HEK293 (cell line): ENCODE results near the gene ST7L.
A peak's percentile ranks its signal among the peaks of the same experiment; 100 is the strongest.

Experiments
- CTCF ChIA-PET: fragments of 350-600 bp; formaldehyde crosslinking; extraction: SDS; loops from one replicate; lab custom pipeline; 2021; ENCODE audit warnings: antibody characterized with exemption; lab: Yijun Ruan, JAX
- POLR2A ChIA-PET: fragments of 300-600 bp; formaldehyde crosslinking; extraction: SDS; loops from one replicate; lab custom pipeline; 2020; ENCODE audit warnings: antibody characterized with exemption, inconsistent platforms; lab: Yijun Ruan, JAX
- H3K27ac ChIP-seq: fragments of 200-500 bp; sonication (Bioruptor generic); 2 replicates; pipeline ENCODE4 v1.5.1; 2014; ENCODE audit warnings: low read depth, low read length, control low read depth, inconsistent platforms; ENCODE audit errors: extremely low read depth
- H3K36me3 ChIP-seq, 2 experiments: fragments of 200-500 bp in 1 of 2; sonication (Bioruptor generic) in 1 of 2; 1 replicate in 1 of 2; 2 replicates in 1 of 2; pipeline ENCODE4 v1.5.1; 2014 to 2017; ENCODE audit warnings: inconsistent platforms in 2 of 2, low read length in 2 of 2; ENCODE audit not compliant: control insufficient read depth in 2 of 2, insufficient read depth in 1 of 2
- H3K4me1 ChIP-seq: fragments of 200-500 bp; sonication (Bioruptor generic); 2 replicates; pipeline ENCODE4 v1.5.1; 2014; ENCODE audit warnings: mild to moderate bottlenecking, low read length, inconsistent platforms; ENCODE audit not compliant: control insufficient read depth, insufficient read depth
- H3K4me3 ChIP-seq: 2 replicates; pipeline ENCODE4 v1.5.1; 2011; ENCODE audit warnings: low read depth, mild to moderate bottlenecking, control low read depth, low read length, moderate library complexity
- H3K9me3 ChIP-seq: fragments of 200-500 bp; sonication (Bioruptor generic); 2 replicates; pipeline ENCODE4 v1.5.1; 2014; ENCODE audit warnings: low read depth, low read length, inconsistent platforms; ENCODE audit not compliant: control insufficient read depth, insufficient read depth
- FEZF1 ChIP-seq: fragments of 450-650 bp; formaldehyde crosslinking; IDR thresholded peaks from 2 replicates; pipeline ENCODE4 v1.5.1; 2016; ENCODE audit warnings: missing biosample characterization, missing genetic modification characterization
- HOXA7 ChIP-seq: sonication (generic); formaldehyde crosslinking; IDR thresholded peaks from 2 replicates; pipeline ENCODE4 v1.8.1; 2022; ENCODE audit warnings: missing genetic modification reagents, borderline replicate concordance
- KLF16 ChIP-seq: fragments of 450-650 bp; formaldehyde crosslinking; IDR thresholded peaks from 2 replicates; pipeline ENCODE4 v1.5.1; 2017; ENCODE audit warnings: missing biosample characterization, missing genetic modification characterization
- KLF7 ChIP-seq: fragments of 450-650 bp; formaldehyde crosslinking; IDR thresholded peaks from 2 replicates; pipeline ENCODE4 v1.5.1; 2016; ENCODE audit warnings: missing biosample characterization, missing genetic modification characterization, borderline replicate concordance
- SP2 ChIP-seq: fragments of 450-650 bp; formaldehyde crosslinking; IDR thresholded peaks from 2 replicates; pipeline ENCODE4 v1.5.1; 2016; ENCODE audit warnings: missing biosample characterization, missing genetic modification characterization
- TRIM28 ChIP-seq: IDR thresholded peaks from 2 replicates; pipeline ENCODE4 v1.6.1; 2011; ENCODE audit warnings: low read length, control low read depth, borderline replicate concordance
- ZBTB17 ChIP-seq: fragments of 450-650 bp; formaldehyde crosslinking; IDR thresholded peaks from 2 replicates; pipeline ENCODE4 v1.5.1; 2016; ENCODE audit warnings: missing biosample characterization, missing genetic modification characterization
- ZNF114 ChIP-seq: fragments of 450-650 bp; formaldehyde crosslinking; IDR thresholded peaks from 2 replicates; pipeline ENCODE4 v1.5.0; 2017; ENCODE audit warnings: missing biosample characterization, missing genetic modification characterization
- ZNF169 ChIP-seq: fragments of 450-650 bp; formaldehyde crosslinking; IDR thresholded peaks from 2 replicates; pipeline ENCODE4 v1.5.1; 2016; ENCODE audit warnings: missing biosample characterization, missing genetic modification characterization
- ZNF211 ChIP-seq: fragments of 450-650 bp; formaldehyde crosslinking; IDR thresholded peaks from 2 replicates; pipeline ENCODE4 v1.5.1; 2016; ENCODE audit warnings: low read depth, missing biosample characterization, missing genetic modification characterization
- ZNF571 ChIP-seq: fragments of 450-650 bp; formaldehyde crosslinking; IDR thresholded peaks from 2 replicates; pipeline ENCODE4 v1.5.0; 2017; ENCODE audit warnings: missing biosample characterization, missing genetic modification characterization
- ZNF585B ChIP-seq: fragments of 450-650 bp; formaldehyde crosslinking; IDR thresholded peaks from 2 replicates; pipeline ENCODE4 v1.5.1; 2016; ENCODE audit warnings: missing biosample characterization, missing genetic modification characterization
- ZNF610 ChIP-seq: fragments of 450-650 bp; formaldehyde crosslinking; IDR thresholded peaks from 2 replicates; pipeline ENCODE4 v1.5.1; 2016; ENCODE audit warnings: missing biosample characterization, missing genetic modification characterization, borderline replicate concordance
- ZNF623 ChIP-seq: fragments of 450-650 bp; formaldehyde crosslinking; IDR thresholded peaks from 2 replicates; pipeline ENCODE4 v1.5.1; 2016; ENCODE audit warnings: missing biosample characterization, missing genetic modification characterization
- ZNF629 ChIP-seq: fragments of 450-650 bp; formaldehyde crosslinking; IDR thresholded peaks from 2 replicates; pipeline ENCODE4 v1.5.1; 2017; ENCODE audit warnings: missing biosample characterization, missing genetic modification characterization
- ZNF664 ChIP-seq: fragments of 450-650 bp; formaldehyde crosslinking; IDR thresholded peaks from 2 replicates; pipeline ENCODE4 v1.5.1; 2016; ENCODE audit warnings: missing biosample characterization, missing genetic modification characterization
- ZNF670 ChIP-seq: fragments of 450-650 bp; formaldehyde crosslinking; IDR thresholded peaks from 2 replicates; pipeline ENCODE4 v1.5.1; 2016; ENCODE audit warnings: missing biosample characterization, missing genetic modification characterization, low read depth
- ZNF677 ChIP-seq: fragments of 450-650 bp; IDR thresholded peaks from 2 replicates; pipeline ENCODE4 v1.5.0; 2018; ENCODE audit warnings: missing biosample characterization, mild to moderate bottlenecking, missing genetic modification characterization, moderate library complexity
- ZNF843 ChIP-seq: fragments of 450-650 bp; formaldehyde crosslinking; IDR thresholded peaks from 2 replicates; pipeline ENCODE4 v1.5.1; 2016; ENCODE audit warnings: missing biosample characterization, missing genetic modification characterization
- TF ChIP-seq, protein P1 (sequence below): IDR thresholded peaks from 2 replicates; pipeline ENCODE4 v1.6.1; 2011; ENCODE audit warnings: mild to moderate bottlenecking, low read depth, low read length, borderline replicate concordance
- TF ChIP-seq, protein P2 (sequence below): fragments of 450-650 bp; formaldehyde crosslinking; IDR thresholded peaks from 2 replicates; pipeline ENCODE4 v1.5.1; 2016; ENCODE audit warnings: missing biosample characterization, missing genetic modification characterization
- TF ChIP-seq, protein P3 (sequence below): fragments of 450-650 bp; formaldehyde crosslinking; IDR thresholded peaks from 2 replicates; pipeline ENCODE4 v1.5.1; 2016; ENCODE audit warnings: missing biosample characterization, missing genetic modification characterization
- TF ChIP-seq, protein P4 (sequence below): fragments of 450-650 bp; formaldehyde crosslinking; IDR thresholded peaks from 2 replicates; pipeline ENCODE4 v1.5.1; 2016; ENCODE audit warnings: missing biosample characterization, missing genetic modification characterization
- TF ChIP-seq, protein P5 (sequence below): fragments of 450-650 bp; formaldehyde crosslinking; IDR thresholded peaks from 2 replicates; pipeline ENCODE4 v1.5.1; 2016; ENCODE audit warnings: missing biosample characterization, missing genetic modification characterization
- TF ChIP-seq, protein P6 (sequence below): fragments of 450-650 bp; formaldehyde crosslinking; IDR thresholded peaks from 2 replicates; pipeline ENCODE4 v1.5.1; 2016; ENCODE audit warnings: missing biosample characterization, missing genetic modification characterization

ST7L gene

DNA sequence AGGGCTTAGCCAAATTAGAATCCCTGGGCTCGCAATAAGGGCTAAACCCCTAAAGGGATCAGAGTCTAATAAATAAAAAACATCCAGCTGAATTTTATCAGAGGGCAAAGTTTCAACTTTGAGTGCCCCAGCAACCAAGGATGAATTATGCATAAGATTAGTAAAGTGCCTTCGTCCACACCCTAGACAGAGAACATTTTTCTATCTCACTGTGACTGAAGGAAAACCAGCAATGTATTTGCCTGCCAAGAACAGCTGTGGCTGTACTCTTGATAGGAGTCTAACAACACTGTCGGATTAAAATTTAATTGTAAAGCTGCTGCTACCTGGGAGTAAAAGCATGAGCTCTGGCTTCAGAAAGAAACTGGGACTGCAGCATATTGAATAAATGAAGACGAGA is 86.9 kb downstream of the ST7L start:
- ChIA-PET POLR2A (no interaction called here), CTCF (interaction anchor here (0.6 to 0.8 kb wide), 2 partner anchors 19 to 267 kb away, joined by 3 read pairs; no protein-coding TSS in a partner anchor)
- Histone ChIP-seq H3K4me1 (no peaks in the 10 kb centered on the region), H3K9me3 (no peaks in the 10 kb centered on the region), H3K36me3 (peaks cover 4 to 7% of the 10 kb centered on the region in 2 experiments; a peak in 2 of 3 replicates), H3K4me3 (no peak overlapping the region), H3K27ac (no peak overlapping the region)
- TF ChIP-seq, protein P1, sequence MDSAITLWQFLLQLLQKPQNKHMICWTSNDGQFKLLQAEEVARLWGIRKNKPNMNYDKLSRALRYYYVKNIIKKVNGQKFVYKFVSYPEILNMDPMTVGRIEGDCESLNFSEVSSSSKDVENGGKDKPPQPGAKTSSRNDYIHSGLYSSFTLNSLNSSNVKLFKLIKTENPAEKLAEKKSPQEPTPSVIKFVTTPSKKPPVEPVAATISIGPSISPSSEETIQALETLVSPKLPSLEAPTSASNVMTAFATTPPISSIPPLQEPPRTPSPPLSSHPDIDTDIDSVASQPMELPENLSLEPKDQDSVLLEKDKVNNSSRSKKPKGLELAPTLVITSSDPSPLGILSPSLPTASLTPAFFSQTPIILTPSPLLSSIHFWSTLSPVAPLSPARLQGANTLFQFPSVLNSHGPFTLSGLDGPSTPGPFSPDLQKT, result no peak
- TF ChIP-seq ZNF677 (tag by site-specific recombination) (peak; percentile 92), ZNF843 (tag by site-specific recombination) (no peak), TRIM28 (no peak), ZNF114 (tag by site-specific recombination) (no peak)

DNA sequence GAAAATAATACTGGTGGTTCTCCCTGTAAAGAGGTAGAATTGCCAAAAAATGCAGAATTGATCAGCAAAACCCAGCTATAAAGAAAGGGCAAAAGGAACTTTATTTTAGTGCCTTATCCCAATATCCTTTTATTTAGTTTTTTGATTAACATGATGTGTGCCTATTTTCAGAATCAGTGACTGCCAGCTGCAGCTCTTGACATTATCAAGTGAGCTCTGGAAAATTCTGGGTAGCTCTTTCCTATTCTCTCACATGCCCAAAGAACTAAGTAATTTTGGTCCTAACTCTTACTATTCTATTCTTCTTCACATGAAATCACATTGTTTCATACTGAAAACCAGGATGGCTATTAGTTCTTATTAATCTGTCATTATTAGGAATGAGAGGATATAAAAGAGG is 88.1 kb downstream of the ST7L start:
- CTCF ChIA-PET, result interaction anchor here (0.7 kb wide), 1 partner anchor 14 kb away, joined by 3 read pairs; no protein-coding TSS in a partner anchor

GRCh38 chr1:112529301-112529700 is 89.6 kb downstream of the ST7L start:
- Histone ChIP-seq H3K36me3 (peaks cover 4 to 24% of the 10 kb centered on the region in 2 experiments; a peak in 2 of 3 replicates), H3K4me1 (no peaks in the 10 kb centered on the region), H3K27ac (no peak overlapping the region), H3K4me3 (no peak overlapping the region), H3K9me3 (no peaks in the 10 kb centered on the region)
- ChIA-PET POLR2A (no interaction called here), CTCF (interaction anchor here (0.6 to 1.4 kb wide), 5 partner anchors 8 to 334 kb away, joined by 3 to 5 read pairs (median 3); no protein-coding TSS in a partner anchor)
- no peak for TF ChIP-seq SP2 (tag by site-specific recombination)
- TF ChIP-seq ZBTB17 (tag by site-specific recombination), result no peak
- no peak for TF ChIP-seq KLF7 (tag by site-specific recombination)
- no peak for TF ChIP-seq TRIM28
- TF ChIP-seq HOXA7 (CRISPR knock-in tag), result no peak
- TF ChIP-seq, protein P2, sequence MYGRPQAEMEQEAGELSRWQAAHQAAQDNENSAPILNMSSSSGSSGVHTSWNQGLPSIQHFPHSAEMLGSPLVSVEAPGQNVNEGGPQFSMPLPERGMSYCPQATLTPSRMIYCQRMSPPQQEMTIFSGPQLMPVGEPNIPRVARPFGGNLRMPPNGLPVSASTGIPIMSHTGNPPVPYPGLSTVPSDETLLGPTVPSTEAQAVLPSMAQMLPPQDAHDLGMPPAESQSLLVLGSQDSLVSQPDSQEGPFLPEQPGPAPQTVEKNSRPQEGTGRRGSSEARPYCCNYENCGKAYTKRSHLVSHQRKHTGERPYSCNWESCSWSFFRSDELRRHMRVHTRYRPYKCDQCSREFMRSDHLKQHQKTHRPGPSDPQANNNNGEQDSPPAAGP (tag by site-specific recombination), result no peak
- no peak for TF ChIP-seq ZNF571 (tag by site-specific recombination)
- no peak for TF ChIP-seq ZNF670
- no peak for TF ChIP-seq ZNF585B
- 0 out of 2 replicates have a peak, but pooled peaks have one; percentile 19 for TF ChIP-seq ZNF629 (tag by site-specific recombination)
- TF ChIP-seq, protein P3, sequence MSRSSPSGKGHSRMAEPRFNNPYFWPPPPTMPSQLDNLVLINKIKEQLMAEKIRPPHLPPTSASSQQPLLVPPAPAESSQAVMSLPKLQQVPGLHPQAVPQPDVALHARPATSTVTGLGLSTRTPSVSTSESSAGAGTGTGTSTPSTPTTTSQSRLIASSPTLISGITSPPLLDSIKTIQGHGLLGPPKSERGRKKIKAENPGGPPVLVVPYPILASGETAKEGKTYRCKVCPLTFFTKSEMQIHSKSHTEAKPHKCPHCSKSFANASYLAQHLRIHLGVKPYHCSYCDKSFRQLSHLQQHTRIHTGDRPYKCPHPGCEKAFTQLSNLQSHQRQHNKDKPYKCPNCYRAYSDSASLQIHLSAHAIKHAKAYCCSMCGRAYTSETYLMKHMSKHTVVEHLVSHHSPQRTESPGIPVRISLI (tag by site-specific recombination), result no peak
- TF ChIP-seq KLF16 (tag by site-specific recombination), result no peak
- TF ChIP-seq ZNF623 (tag by site-specific recombination), result no peak
- TF ChIP-seq, protein P4, sequence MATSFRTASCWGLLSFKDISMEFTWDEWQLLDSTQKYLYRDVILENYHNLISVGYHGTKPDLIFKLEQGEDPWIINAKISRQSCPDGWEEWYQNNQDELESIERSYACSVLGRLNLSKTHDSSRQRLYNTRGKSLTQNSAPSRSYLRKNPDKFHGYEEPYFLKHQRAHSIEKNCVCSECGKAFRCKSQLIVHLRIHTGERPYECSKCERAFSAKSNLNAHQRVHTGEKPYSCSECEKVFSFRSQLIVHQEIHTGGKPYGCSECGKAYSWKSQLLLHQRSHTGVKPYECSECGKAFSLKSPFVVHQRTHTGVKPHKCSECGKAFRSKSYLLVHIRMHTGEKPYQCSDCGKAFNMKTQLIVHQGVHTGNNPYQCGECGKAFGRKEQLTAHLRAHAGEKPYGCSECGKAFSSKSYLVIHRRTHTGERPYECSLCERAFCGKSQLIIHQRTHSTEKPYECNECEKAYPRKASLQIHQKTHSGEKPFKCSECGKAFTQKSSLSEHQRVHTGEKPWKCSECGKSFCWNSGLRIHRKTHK (tag by site-specific recombination), result no peak
- TF ChIP-seq ZNF211, result no peak
- TF ChIP-seq ZNF610 (tag by site-specific recombination), result no peak
- TF ChIP-seq, protein P5, sequence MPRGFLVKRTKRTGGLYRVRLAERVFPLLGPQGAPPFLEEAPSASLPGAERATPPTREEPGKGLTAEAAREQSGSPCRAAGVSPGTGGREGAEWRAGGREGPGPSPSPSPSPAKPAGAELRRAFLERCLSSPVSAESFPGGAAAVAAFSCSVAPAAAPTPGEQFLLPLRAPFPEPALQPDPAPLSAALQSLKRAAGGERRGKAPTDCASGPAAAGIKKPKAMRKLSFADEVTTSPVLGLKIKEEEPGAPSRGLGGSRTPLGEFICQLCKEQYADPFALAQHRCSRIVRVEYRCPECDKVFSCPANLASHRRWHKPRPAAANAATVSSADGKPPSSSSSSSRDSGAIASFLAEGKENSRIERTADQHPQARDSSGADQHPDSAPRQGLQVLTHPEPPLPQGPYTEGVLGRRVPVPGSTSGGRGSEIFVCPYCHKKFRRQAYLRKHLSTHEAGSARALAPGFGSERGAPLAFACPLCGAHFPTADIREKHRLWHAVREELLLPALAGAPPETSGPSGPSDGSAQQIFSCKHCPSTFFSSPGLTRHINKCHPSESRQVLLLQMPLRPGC (tag by site-specific recombination), result 0 out of 2 replicates have a peak, but pooled peaks have one; percentile 26
- peak; percentile 17; the same call in 1 of the 2 replicates for TF ChIP-seq FEZF1
- TF ChIP-seq, protein P6, sequence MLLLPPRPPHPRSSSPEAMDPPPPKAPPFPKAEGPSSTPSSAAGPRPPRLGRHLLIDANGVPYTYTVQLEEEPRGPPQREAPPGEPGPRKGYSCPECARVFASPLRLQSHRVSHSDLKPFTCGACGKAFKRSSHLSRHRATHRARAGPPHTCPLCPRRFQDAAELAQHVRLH (tag by site-specific recombination), result no peak

More for the DNA sequence above, 88.1 kb downstream of the ST7L start:
- H3K4me3 ChIP-seq, result no peak overlapping the region
- H3K4me1 ChIP-seq, result no peaks in the 10 kb centered on the region
- H3K36me3 ChIP-seq, result peaks cover 4 to 13% of the 10 kb centered on the region in 2 experiments; a peak in 2 of 3 replicates
- POLR2A ChIA-PET, result interaction anchor here (0.6 kb wide), 1 partner anchor 8 kb away, joined by 3 read pairs; no protein-coding TSS in a partner anchor
- no peak for TF ChIP-seq ZNF169
- TF ChIP-seq ZNF664 (tag by site-specific recombination), result no peak
- TF ChIP-seq, all 188 proteins: peak for 0
- Histone ChIP-seq H3K27ac (no peak overlapping the region), H3K9me3 (no peaks in the 10 kb centered on the region)
